Measurements from ENCODE around the gene SPTY2D1. TPM values are rescaled to one million over a fixed set of nuclear protein-coding genes. Genes with fewer than 3 reads are reported as not detected.

The SPTY2D1 gene
- total and polyA plus RNA-seq, 2 experiments from 2014 or later, result 10.9 to 24.1 TPM

GRCh38 chr11:18578975-18579598, 55.1 kb downstream of the SPTY2D1 start:
- Histone ChIP-seq H3K27me3 (no peaks in the 10 kb centered on the region), H3K4me1 (ENCODE audit: insufficient read depth) (no peaks in the 10 kb centered on the region), H4K20me1 (ENCODE audit: insufficient read depth, poor library complexity, severe bottlenecking) (no peaks in the 10 kb centered on the region), H3K4me2 (peak overlapping the region; percentile 64), H3K36me3 (replicated peaks; ENCODE audit: insufficient read depth, low read depth) (no peaks in the 10 kb centered on the region), H3K4me3 (no peak overlapping the region), H3K27ac (peak overlapping the region; percentile 68), H2AFZ (no peak overlapping the region), H3K9me3 (ENCODE audit: low read depth) (no peaks in the 10 kb centered on the region), H3K9me2 (replicated peaks; ENCODE audit: insufficient read depth) (no peaks in the 10 kb centered on the region), H3K79me2 (peaks cover 4% of the 10 kb centered on the region)
- peak; percentile 63 for DNase-seq (ENCODE audit: low spot score)
- TF ChIP-seq EZH2phosphoT487 (IDR thresholded peaks at IDR 0.05; ENCODE audit: low read depth, severe bottlenecking, unreplicated experiment), result no peak
- no peak for TF ChIP-seq EZH2 (IDR thresholded peaks at IDR 0.05; ENCODE audit: borderline replicate concordance)
- TF ChIP-seq, protein P1, sequence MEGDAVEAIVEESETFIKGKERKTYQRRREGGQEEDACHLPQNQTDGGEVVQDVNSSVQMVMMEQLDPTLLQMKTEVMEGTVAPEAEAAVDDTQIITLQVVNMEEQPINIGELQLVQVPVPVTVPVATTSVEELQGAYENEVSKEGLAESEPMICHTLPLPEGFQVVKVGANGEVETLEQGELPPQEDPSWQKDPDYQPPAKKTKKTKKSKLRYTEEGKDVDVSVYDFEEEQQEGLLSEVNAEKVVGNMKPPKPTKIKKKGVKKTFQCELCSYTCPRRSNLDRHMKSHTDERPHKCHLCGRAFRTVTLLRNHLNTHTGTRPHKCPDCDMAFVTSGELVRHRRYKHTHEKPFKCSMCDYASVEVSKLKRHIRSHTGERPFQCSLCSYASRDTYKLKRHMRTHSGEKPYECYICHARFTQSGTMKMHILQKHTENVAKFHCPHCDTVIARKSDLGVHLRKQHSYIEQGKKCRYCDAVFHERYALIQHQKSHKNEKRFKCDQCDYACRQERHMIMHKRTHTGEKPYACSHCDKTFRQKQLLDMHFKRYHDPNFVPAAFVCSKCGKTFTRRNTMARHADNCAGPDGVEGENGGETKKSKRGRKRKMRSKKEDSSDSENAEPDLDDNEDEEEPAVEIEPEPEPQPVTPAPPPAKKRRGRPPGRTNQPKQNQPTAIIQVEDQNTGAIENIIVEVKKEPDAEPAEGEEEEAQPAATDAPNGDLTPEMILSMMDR (IDR thresholded peaks at IDR 0.05; ENCODE audit: poor library complexity), result no peak
- 66% methylated on average over 14 of the region's 14 CpGs for WGBS (ENCODE audit: low lambda C conversion rate, missing lambda C conversion rate)

- Histone ChIP-seq H3K27ac (no peak overlapping the region), H3K4me3 (no peak overlapping the region), H3K4me2 (no peak overlapping the region), H3K27me3 (no peaks in the 10 kb centered on the region), H4K20me1 (ENCODE audit: insufficient read depth, poor library complexity, severe bottlenecking) (no peaks in the 10 kb centered on the region), H3K36me3 (replicated peaks; ENCODE audit: insufficient read depth, low read depth) (no peaks in the 10 kb centered on the region), H3K9me2 (replicated peaks; ENCODE audit: insufficient read depth) (no peaks in the 10 kb centered on the region), H3K4me1 (ENCODE audit: insufficient read depth) (no peaks in the 10 kb centered on the region), H3K79me2 (no peaks in the 10 kb centered on the region), H3K9me3 (ENCODE audit: low read depth) (no peaks in the 10 kb centered on the region), H2AFZ (no peak overlapping the region)
- 77% methylated on average over 1 of the region's 1 CpG for WGBS (ENCODE audit: low lambda C conversion rate, missing lambda C conversion rate)
- no peak for TF ChIP-seq EZH2 (IDR thresholded peaks at IDR 0.05; ENCODE audit: borderline replicate concordance)
- TF ChIP-seq EZH2phosphoT487 (IDR thresholded peaks at IDR 0.05; ENCODE audit: low read depth, severe bottlenecking, unreplicated experiment), result no peak
- TF ChIP-seq, protein P1 (IDR thresholded peaks at IDR 0.05; ENCODE audit: poor library complexity), result no peak
- DNase-seq (ENCODE audit: low spot score), result no peak
These were observed 58.8 kb downstream of the SPTY2D1 start for GRCh38 chr11:18575361-18575760.

GRCh38 chr11:18567081-18567480, 67.1 kb downstream of the SPTY2D1 start:
- H2AFZ ChIP-seq, result no peak overlapping the region
- no peaks in the 10 kb centered on the region for H3K79me2 ChIP-seq
- no peaks in the 10 kb centered on the region for H3K9me2 ChIP-seq (replicated peaks; ENCODE audit: insufficient read depth)
- no peaks in the 10 kb centered on the region for H3K9me3 ChIP-seq (ENCODE audit: low read depth)
- no peaks in the 10 kb centered on the region for H3K27me3 ChIP-seq
- TF ChIP-seq EZH2phosphoT487 (IDR thresholded peaks at IDR 0.05; ENCODE audit: low read depth, severe bottlenecking, unreplicated experiment) (no peak), EZH2 (IDR thresholded peaks at IDR 0.05; ENCODE audit: borderline replicate concordance) (no peak)
- TF ChIP-seq, protein P1 (IDR thresholded peaks at IDR 0.05; ENCODE audit: poor library complexity), result no peak
- H3K27ac ChIP-seq, result no peak overlapping the region
- 89% methylated on average over 3 of the region's 3 CpGs for WGBS (ENCODE audit: low lambda C conversion rate, missing lambda C conversion rate)
- H4K20me1 ChIP-seq (ENCODE audit: insufficient read depth, poor library complexity, severe bottlenecking), result no peaks in the 10 kb centered on the region
- H3K4me1 ChIP-seq (ENCODE audit: insufficient read depth), result no peaks in the 10 kb centered on the region
- DNase-seq (ENCODE audit: low spot score), result no peak
- no peak overlapping the region for H3K4me3 ChIP-seq
- H3K36me3 ChIP-seq (replicated peaks; ENCODE audit: insufficient read depth, low read depth), result no peaks in the 10 kb centered on the region
- H3K4me2 ChIP-seq, result no peak overlapping the region

Measured in hepatocyte (in vitro differentiated cells).